Right ventricle myocardium inferior (tissue), 1 donor: Measurements from ENCODE around the gene PCSK4. TPM values are rescaled to one million over a fixed set of nuclear protein-coding genes. Genes with fewer than 3 reads are reported as not detected.
A peak's percentile ranks its signal among the peaks of the same experiment; 100 is the strongest.

Experiments used
- ATAC-seq: fragments of 200-7000 bp; cut with Tn5 transposase; one replicate; pipeline ENCODE4 v1.9.1; 2020; ENCODE audit warnings: mild to moderate bottlenecking, moderate library complexity
- DNase-seq: peaks from one replicate; pipeline ENCODE4 v3.0.0; 2021; ENCODE audit errors: missing footprints
- intact Hi-C: fragments of 100-400 bp; cut with DNase I; formaldehyde crosslinking; loops from one replicate; pipeline ENCODE4 v1.11.0; 2022
- total RNA-seq: library from RNA; stranded (reverse); fragmentation: NEBNext Ultra II Directional; extraction: Animal tissue kit (Norgen Biotek cat#: 25700); gene quantifications from one replicate; pipeline ENCODE4 v1.2.1, GENCODE V29; 2021
- donor health status: DM: no; HTN: yes; CAD: no; lungs with severe emphysema.

The PCSK4 gene
- total RNA-seq, 1 donor from 2014 or later, result 0.89 TPM

- intact Hi-C loops, result no loop called here
- peak; percentile 62 for DNase-seq
- no peak for ATAC-seq
Observed at GRCh38 chr19:1495051-1495798, 5.1 kb upstream of the PCSK4 start.

GRCh38 chr19:1494115-1494815, 4.1 kb upstream of the PCSK4 start:
- DNase-seq, result peak; percentile 0
- ATAC-seq, result no peak
- intact Hi-C loops, result no loop called here

GRCh38 chr19:1492474-1493006, 2.4 kb upstream of the PCSK4 start:
- no peak for DNase-seq
- intact Hi-C loops, result no loop called here
- ATAC-seq, result no peak

- intact Hi-C loops, result no loop called here
- DNase-seq (no peak), ATAC-seq (no peak)
Observed at GRCh38 chr19:1491849-1492170, 1.7 kb upstream of the PCSK4 start.

GRCh38 chr19:1491114-1491848, 1.1 kb upstream of the PCSK4 start, which contains the start of gene REEP6:
Gene REEP6 (plus strand): TSS chr19:1491181. CDS start chr19:1491270, 89 bp downstream.
- DNase-seq (peak; percentile 55), ATAC-seq (no peak)
- intact Hi-C loops, result no loop called here

GRCh38 chr19:1489463-1490310, 463 bp downstream of the PCSK4 start:
- intact Hi-C loops, result loop anchor here (1.0 kb wide), 1 partner anchor 10 kb away; the partner anchor contains the start of gene C19orf25
- peak; percentile 47 for DNase-seq
- no peak for ATAC-seq

GRCh38 chr19:1488282-1488601, 1.9 kb downstream of the PCSK4 start:
- ATAC-seq (no peak), DNase-seq (no peak)
- intact Hi-C loops, result no loop called here

GRCh38 chr19:1487576-1488281, 2.4 kb downstream of the PCSK4 start:
- ATAC-seq (no peak), DNase-seq (peak; percentile 57)
- intact Hi-C loops, result no loop called here

- intact Hi-C loops, result no loop called here
- DNase-seq (peak; percentile 46), ATAC-seq (no peak)
Observed at GRCh38 chr19:1486720-1487575, 3.2 kb downstream of the PCSK4 start.

- ATAC-seq (no peak), DNase-seq (peak; percentile 45)
- intact Hi-C loops, result no loop called here
Observed at GRCh38 chr19:1483979-1484428, 6.1 kb downstream of the PCSK4 start.

GRCh38 chr19:1483131-1483978, 6.8 kb downstream of the PCSK4 start:
- peak; percentile 62 for DNase-seq
- intact Hi-C loops, result no loop called here
- ATAC-seq, result no peak

GRCh38 chr19:1482361-1483130, 7.6 kb downstream of the PCSK4 start:
- peak; percentile 51 for DNase-seq
- ATAC-seq, result no peak
- intact Hi-C loops, result no loop called here

- intact Hi-C loops, result no loop called here
- ATAC-seq (no peak), DNase-seq (peak; percentile 61)
Observed at GRCh38 chr19:1481893-1482360, 8.2 kb downstream of the PCSK4 start.

- intact Hi-C loops, result no loop called here
- DNase-seq, result peak; percentile 53
- ATAC-seq, result no peak
Observed at GRCh38 chr19:1481224-1481892, 8.8 kb downstream of the PCSK4 start.
